NCI-H1092 (cell line): ENCODE data around the gene RGS14.
"Not testable (repeated sequence)": the region's sequence is repeated elsewhere in the genome, so short reads cannot be mapped to it uniquely, and the experiment has no call there.

Experiments used
- DNase-seq: peaks from one replicate; lab custom pipeline; 2025; lab: John Stamatoyannopoulos, UW

RGS14 gene

DNA sequence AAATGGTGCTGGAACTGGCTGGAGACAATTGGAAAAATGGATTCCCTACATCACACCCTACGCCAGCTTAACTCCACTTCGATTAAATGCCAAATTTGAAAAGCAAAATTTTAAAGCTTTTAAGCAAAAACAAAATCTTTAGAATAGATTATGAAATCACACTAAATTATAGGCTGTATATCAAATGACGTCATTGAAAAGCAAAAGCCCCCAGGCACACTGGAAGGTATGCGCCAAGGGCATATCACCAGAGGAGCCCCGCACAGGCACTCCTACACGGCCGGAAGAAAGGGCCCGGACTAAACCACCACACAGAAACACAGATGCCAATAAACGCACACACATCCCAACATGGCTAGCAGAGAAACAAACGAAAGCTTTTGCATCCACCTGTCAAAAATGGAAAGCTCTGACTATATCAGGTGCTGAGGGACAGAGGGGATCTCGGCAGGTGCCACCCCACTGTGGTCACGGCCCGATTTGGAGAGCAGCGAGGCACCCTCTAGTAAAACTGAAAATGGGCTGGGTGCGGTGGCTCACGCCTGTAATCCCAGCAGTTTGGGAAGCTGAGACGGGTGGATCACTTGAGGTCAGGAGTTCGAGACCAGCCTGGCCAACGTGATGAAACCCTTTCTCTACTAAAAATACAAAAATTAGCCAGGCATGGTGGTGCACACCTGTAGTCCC is 29.0 kb upstream of the RGS14 start:
- DNase-seq: no peak

DNA sequence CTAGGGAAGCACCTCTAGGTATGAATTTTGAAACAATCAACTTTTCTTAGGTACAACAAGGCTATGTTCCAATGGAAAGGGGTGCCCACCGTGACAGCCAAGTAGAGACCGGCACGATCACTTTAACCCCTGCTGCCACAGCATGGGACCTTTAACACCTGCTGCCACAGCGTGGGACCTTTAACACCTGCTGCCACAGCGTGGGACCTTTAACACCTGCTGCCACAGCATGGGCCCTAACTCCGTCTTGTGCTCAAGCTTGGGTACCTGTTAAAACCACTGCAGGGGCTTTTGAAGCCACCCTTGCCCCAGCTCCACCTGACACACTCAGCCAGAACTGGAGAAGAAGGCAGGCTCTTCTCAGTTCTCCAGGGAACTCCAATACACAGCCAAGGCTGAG is 27.8 kb upstream of the RGS14 start:
- no peak for DNase-seq

GRCh38 chr5:177330991-177331842 is 26.5 kb upstream of the RGS14 start:
- DNase-seq: no peak

DNA sequence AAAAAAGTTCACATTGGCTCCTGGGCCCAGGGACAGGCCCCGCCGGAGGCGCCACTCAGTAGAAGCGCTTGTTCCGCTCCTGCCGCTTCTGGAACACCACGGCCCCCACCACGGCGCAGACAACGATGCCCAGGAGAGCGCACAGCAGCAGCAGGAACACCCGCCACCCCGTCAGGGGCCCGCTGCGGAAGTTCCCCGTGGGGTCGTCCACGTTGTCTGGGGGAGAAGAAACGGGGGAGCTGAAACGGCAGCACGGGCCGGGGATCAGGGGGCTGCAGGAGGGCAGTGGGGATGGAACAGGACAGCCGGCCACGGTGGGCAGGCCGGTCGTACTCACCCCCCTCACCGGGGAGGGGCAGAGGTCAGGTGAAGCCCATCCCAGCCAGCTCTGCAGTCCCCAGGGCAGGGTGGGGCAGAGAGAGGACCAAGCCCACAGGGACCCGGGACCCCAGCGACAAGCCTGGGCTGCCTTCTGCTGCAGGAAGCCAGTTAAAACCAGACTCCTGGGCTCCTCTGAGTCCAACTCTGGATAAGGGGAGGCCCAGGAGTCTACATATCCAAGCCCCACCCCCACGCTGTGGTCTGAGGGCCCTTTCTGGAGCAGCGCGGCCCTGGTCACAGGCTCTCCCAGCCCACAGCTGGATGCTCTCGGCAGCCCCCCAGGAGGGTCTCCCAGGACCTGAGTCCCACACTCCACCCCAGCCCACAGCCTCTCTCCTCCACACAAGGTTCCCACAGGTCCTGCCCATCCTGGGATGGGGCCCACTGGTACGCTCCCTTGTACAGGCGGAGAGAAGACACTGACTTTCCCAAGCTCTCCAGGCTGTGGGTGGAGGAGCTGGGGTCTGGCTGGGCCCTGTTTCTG is 25.5 kb upstream of the RGS14 start:
- DNase-seq: no peak

DNA sequence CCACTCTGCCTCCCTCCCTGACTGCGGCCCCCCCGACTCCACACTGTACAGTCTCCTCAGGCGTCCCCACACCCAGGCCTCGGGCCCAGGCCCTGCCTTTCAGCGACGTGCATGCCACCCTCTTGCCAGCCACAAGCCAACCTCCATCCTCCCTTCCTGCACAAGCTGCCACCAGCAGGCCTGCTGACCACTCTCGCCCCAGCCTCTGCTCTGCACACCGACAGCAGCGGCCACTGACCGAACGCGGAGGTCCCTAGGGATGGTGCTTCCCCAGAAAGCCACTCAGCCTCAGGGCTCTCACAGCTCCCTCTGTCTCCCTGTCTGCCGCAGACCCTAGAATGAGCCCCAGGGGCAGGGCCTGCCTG is 24.8 kb upstream of the RGS14 start:
- DNase-seq: no peak

GRCh38 chr5:177333420-177334154 is 24.1 kb upstream of the RGS14 start:
- no peak for DNase-seq

GRCh38 chr5:177334155-177334551 is 23.6 kb upstream of the RGS14 start:
- DNase-seq: no peak

DNA sequence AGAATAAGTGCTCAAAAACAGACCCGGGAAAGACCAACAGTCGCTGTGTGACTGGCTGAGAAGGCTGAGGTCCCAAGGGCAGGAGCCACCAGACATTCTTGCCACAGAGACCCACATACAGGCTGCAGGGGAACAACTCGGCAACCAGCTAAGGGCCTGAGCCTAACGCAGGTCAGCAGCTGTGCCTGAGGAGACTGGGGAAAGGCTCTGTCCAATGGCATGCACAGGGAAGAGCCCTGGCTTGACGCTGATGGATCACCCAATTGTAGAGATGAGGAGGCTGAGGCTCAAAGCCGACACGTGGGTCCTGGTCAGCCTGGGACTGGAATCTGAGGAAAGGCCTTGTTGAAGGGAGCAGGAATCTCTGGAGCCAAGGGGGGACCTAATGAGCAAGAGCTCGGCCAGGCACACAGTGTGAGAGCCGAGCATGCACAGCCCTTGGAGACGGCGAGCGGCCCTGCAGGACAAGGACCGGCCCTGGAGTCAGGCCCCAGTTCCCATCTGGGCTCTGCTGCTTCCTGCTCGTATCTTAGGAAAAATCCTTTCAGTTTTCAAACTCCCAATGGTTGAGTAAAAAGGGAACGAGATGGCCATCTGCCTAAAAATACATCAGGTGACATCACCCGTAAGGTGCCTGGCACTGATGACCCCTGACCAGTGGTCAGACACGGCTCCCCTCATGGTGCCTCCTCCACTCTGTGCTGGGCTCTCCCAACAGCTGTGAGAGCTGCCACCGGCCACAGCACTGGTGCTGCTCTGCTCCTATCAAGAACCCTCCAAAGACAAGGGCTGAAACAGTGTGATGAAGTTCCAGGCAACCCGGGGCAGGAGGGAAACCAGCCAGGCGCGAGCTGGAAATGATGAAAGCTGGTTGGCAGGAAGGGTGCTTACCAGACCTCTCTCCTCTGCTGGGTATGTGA is 22.7 kb upstream of the RGS14 start:
- DNase-seq: no peak

DNA sequence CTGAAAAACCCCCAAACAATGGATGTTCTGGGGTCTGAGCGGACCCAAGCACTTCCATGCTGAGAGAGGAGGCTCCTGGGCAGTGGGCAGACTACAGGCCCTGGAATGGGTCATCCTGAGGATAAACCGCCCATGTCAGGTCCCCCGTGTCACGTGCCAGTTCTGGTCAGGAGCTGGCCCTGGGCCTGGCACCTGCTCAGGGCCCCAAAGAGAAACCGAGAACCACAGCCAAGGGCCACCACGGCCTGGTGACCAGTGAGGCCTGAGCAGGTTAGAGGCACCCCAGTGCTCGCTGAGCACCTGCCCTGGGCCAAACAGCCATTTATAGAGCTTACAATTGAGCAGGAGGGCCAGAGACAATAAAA is 22.0 kb upstream of the RGS14 start:
- no peak for DNase-seq

- no peak for DNase-seq
Measured at GRCh38 chr5:177336112-177336511, 21.6 kb upstream of the RGS14 start.

DNA sequence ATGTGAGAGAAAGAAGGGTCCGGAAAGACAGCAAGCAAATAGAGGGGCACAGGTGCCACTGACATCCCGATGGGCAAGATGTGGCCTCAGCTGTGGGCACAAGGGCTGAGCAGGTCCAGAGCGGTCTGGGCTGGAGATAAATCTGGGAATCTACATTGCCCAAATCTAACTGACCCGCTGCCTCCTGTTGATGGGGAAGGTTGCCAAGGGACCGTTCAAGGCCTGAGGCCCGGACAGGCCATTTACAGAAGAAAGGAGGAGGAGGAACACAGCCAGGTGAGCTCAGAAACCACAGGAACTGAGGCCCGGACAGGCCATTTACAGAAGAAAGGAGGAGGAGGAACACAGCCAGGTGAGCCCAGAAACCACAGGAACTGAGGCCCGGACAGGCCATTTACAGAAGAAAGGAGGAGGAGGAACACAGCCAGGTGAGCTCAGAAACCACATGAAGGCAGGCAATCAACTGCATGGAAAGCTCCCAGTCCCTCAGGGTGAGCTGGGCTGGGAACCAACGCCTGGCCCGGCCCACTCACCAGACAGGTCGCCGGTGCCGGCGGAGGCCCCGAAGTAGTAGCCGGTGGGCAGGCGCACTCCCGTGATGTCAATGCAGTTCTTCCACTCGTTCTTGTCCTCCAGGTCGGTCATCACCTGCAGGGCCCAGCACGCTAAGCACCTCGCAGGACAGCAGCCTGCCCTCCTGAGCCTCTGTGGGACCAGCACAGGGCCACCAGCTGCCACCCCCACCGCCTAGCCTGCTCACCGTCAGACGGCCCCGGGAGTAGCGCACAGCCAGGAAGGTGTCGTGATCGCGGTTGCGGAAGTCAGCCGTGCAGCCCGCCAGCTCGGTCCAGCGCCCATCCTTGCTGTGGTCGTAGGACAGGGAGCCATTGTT is 20.9 kb upstream of the RGS14 start:
- no peak for DNase-seq

DNA sequence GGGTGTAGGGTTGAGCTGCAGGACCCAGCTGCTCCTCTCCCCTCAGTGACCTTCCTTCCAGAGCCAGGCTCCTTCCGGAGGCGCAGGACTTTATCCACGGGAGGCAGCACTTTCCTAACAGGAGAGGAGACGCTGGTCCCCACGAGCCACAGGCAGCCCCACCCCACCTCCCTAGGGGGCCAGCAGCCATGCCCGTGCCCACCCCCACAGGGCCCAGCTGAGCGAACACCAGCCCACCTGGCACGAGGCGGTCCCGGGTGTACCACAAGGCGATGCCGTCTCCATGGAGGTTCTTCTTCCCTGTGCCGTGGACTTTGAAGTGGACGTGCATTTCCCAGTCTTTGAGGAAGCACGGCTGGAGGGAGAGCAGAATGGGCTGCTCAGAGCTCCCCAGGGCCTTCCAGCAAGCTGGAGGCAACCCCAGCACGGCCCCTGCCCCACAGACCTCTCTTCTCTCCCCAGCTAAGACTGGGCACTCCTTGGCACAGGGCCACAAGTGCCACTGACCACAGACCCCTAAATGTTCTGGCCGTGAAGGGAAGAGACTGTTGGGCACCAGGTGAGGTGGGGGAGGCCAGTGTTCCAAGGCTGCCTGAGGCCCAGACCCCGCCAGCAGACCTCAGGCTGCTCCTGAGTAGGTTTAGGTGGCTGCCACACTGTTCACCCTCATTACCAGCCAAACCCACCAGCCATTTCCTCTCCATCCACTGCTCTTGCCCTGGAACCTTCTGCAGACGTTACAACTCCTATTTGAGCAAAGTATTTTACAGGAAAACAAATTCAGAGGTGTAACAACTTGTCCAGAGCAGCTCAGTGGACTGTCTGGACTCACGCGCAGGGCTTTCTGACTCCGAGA is 19.2 kb upstream of the RGS14 start:
- no peak for DNase-seq

- DNase-seq: no peak
Measured at GRCh38 chr5:177339107-177339638, 18.6 kb upstream of the RGS14 start.

DNA sequence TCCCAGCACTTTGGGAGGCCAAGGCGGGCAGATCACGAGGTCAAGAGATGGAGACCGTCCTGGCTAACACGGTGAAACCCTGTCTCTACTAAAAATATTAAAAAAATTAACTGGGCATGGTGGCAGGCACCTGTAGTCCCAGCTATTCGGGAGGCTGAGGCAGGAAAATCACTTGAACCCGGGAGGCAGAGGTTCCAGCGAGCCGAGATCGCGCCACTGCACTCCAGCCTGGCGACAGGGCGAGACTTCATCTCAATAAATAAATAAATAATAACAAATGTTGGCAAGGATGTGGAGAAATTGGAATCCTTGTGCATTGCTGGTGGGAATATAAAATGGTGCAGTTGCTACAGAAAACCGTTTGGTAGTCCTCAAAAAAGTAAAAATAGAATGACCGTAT is 14.7 kb upstream of the RGS14 start:
- not testable (repeated sequence) for DNase-seq

DNA sequence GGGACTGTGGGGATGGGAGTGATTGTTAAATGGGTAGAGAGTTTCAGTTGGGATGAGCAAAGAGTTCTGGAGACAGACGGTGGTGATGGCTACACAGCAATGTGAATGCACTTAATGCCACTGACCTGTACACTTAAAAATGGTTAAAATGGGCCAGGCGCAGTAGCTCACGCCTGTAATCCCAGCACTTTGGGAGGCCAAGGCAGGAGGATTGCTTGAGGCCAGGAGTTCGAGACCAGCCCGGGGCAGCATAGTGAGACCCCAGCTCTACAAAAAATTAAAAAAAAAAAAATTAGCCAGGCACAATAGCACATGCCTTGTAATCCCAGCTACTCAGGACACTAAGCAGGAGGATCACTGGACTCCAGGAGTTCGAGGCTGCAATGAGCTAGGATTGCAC is 13.9 kb upstream of the RGS14 start:
- DNase-seq: no peak

DNA sequence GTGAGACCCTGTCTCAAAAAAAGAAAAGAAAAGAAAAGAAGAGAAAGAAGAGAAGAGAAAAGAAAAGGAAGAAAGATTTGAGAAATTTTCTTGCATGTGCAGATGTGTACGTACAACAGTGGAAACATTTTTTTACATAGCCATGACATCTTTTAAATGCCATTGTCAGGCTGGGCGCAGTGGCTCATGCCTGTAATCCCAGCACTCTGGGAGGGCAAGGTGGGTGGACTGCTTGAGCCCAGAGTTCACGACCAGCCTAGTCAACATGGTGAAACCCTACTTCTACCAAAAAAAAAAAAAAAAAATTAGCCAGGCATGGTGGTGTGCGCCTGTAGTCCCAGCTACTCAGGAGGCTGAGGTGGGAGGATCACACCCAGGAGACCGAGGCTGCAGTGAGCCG is 12.8 kb upstream of the RGS14 start:
- no peak for DNase-seq

- no peak for DNase-seq
Measured at GRCh38 chr5:177346820-177347219, 10.9 kb upstream of the RGS14 start.

DNA sequence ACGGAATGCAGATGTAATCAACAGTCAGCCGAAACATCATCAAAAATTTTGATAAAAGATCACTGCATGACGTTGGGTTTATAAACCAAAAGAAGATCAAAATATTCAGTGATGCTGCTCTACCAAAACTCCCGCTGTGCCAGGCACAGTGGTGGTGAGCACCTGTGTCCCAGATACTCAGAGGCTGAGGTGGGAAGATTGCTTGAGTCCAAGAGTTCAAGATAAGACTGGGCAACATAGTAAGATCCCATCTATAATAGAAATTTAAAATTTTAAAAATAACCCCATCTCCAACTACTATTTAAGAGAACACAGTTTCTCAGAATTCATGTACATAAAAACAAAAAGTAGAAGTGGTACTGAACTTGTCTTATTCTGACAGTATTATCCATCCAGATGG is 10.0 kb upstream of the RGS14 start:
- no peak for DNase-seq

- DNase-seq: no peak
Measured at GRCh38 chr5:177349362-177349647, 8.4 kb upstream of the RGS14 start.
